Measurements from ENCODE around the gene XIRP2. TPM values are rescaled to one million over a fixed set of nuclear protein-coding genes. Genes with fewer than 3 reads are reported as not detected.
A peak's percentile ranks its signal among the peaks of the same experiment; 100 is the strongest.

XIRP2 gene
- total RNA-seq, 1 donor from 2014 or later: 0.05 TPM

DNA sequence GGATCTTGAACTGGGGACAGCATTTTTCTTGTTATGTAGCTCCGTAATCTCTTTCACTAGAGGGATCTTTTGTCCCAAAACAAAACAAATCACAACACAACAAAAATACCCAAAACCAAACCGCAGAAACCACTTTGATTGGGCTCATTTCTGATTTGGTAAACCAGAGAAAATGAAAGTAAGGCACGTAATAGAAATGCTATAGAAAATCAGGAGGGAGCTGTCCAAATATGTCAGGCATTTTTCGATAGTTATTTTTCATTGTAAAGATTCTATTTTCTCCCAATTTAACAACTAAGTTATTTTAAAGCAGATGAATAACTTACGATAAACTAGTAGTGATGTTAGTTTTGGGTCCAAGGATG, 406.5 kb downstream of the XIRP2 start:
- Mint-ChIP-seq H3K27ac (ENCODE audit: unreplicated experiment) (no peak overlapping the region), H3K9me3 (no peaks in the 10 kb centered on the region), H3K4me3 (peak overlapping the region; percentile 89), H3K27me3 (ENCODE audit: low read depth) (peaks cover 23% of the 10 kb centered on the region), H3K36me3 (ENCODE audit: low read depth) (no peaks in the 10 kb centered on the region), H3K4me1 (peaks cover 24% of the 10 kb centered on the region)
- TF ChIP-seq, protein P1, sequence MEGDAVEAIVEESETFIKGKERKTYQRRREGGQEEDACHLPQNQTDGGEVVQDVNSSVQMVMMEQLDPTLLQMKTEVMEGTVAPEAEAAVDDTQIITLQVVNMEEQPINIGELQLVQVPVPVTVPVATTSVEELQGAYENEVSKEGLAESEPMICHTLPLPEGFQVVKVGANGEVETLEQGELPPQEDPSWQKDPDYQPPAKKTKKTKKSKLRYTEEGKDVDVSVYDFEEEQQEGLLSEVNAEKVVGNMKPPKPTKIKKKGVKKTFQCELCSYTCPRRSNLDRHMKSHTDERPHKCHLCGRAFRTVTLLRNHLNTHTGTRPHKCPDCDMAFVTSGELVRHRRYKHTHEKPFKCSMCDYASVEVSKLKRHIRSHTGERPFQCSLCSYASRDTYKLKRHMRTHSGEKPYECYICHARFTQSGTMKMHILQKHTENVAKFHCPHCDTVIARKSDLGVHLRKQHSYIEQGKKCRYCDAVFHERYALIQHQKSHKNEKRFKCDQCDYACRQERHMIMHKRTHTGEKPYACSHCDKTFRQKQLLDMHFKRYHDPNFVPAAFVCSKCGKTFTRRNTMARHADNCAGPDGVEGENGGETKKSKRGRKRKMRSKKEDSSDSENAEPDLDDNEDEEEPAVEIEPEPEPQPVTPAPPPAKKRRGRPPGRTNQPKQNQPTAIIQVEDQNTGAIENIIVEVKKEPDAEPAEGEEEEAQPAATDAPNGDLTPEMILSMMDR (conservative IDR thresholded peaks at IDR 0.05): no peak
- no peak for DNase-seq (ENCODE audit: low read depth, low spot score)

DNA sequence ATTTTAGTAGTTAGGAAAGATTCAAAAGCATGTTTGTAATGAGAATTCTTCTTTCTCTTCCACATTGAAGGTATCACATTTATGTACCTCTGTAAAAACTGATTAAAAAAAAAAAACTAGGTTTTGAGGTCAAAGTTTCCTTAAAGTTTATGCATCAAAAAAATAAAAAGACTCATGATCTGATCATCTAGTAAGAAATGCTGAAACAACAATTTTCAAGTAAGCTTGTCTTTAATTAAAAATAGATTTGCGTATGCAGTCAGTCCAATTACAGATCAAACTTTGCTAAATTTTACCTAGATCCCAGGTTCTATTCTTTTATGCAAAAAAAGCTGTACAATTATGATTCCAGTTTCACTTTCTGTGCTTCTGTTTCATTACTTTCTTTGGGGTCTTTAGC, 409.0 kb downstream of the XIRP2 start:
- no peak overlapping the region for H3K27ac Mint-ChIP-seq (ENCODE audit: unreplicated experiment)
- H3K4me1 Mint-ChIP-seq: peaks cover 14% of the 10 kb centered on the region
- no peak for DNase-seq (ENCODE audit: low read depth, low spot score)
- no peaks in the 10 kb centered on the region for H3K36me3 Mint-ChIP-seq (ENCODE audit: low read depth)
- no peaks in the 10 kb centered on the region for H3K9me3 Mint-ChIP-seq
- no peak overlapping the region for H3K4me3 Mint-ChIP-seq
- TF ChIP-seq, protein P1 (conservative IDR thresholded peaks at IDR 0.05): no peak
- peaks cover 23% of the 10 kb centered on the region for H3K27me3 Mint-ChIP-seq (ENCODE audit: low read depth)

DNA sequence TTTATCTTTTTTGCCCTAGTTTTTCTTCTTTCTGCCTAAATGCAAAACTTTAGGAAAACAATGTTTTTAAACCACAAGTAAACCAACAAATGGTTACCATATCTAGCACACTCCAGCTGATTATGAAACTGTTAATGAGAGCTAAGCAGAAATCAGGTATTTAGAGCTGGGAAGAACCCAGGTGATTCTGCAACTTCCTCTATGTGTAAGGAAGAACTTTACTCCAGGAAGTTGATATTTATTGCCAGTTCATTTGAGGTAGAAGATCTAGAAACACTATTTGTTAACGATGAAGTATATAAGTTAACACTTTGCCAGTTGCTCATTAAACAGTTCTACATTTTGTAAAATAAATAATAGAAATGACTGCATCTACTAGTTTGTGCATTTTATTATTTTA, 409.7 kb downstream of the XIRP2 start:
- peaks cover 13% of the 10 kb centered on the region for H3K4me1 Mint-ChIP-seq
- H3K27me3 Mint-ChIP-seq (ENCODE audit: low read depth): peaks cover 23% of the 10 kb centered on the region
- no peak for DNase-seq (ENCODE audit: low read depth, low spot score)
- TF ChIP-seq, protein P1 (conservative IDR thresholded peaks at IDR 0.05): no peak
- H3K27ac Mint-ChIP-seq (ENCODE audit: unreplicated experiment): no peak overlapping the region
- no peak overlapping the region for H3K4me3 Mint-ChIP-seq
- no peaks in the 10 kb centered on the region for H3K9me3 Mint-ChIP-seq
- no peaks in the 10 kb centered on the region for H3K36me3 Mint-ChIP-seq (ENCODE audit: low read depth)

Data from neural crest cell (in vitro differentiated cells).